ENCODE results near the gene SLC35F1. TPM values are rescaled to one million over a fixed set of nuclear protein-coding genes. Genes with fewer than 3 reads are reported as not detected.

SLC35F1 gene
- total RNA-seq, 1 experiment from 2014 or later, result 4.3 TPM

GRCh38 chr6:118044275-118044674, 137.2 kb downstream of the SLC35F1 start:
- H3K4ac ChIP-seq (ENCODE audit: low read depth, low read length), result no peak overlapping the region
- no CpG with 5 or more reads among the region's 2 CpGs for WGBS (ENCODE audit: extremely low coverage, insufficient read length, low lambda C conversion rate)

More at GRCh38 chr6:118044275-118044674, 137.2 kb downstream of the SLC35F1 start:
- no peak for DNase-seq
- Histone ChIP-seq H2BK20ac (ENCODE audit: low read depth, low read length, poor library complexity, severe bottlenecking) (no peak overlapping the region), H3K23me2 (ENCODE audit: insufficient read length, low read depth, low read length, poor library complexity, severe bottlenecking) (no peaks in the 10 kb centered on the region), H3K27ac (ENCODE audit: insufficient read length, low read depth, low read length) (no peak overlapping the region), H3K9me3 (ENCODE audit: control insufficient read depth, low read depth, low read length) (no peaks in the 10 kb centered on the region), H4K8ac (replicated peaks; ENCODE audit: insufficient read length, low read depth, low read length) (no peak overlapping the region), H3K27me3 (ENCODE audit: insufficient read depth, low read length) (no peaks in the 10 kb centered on the region), H3K79me1 (ENCODE audit: insufficient read depth, low read depth, low read length, poor library complexity, severe bottlenecking) (no peaks in the 10 kb centered on the region), H2BK120ac (ENCODE audit: low read depth, low read length, poor library complexity, severe bottlenecking) (no peak overlapping the region), H2AK5ac (ENCODE audit: insufficient read length, low read length) (no peak overlapping the region), H3K9ac (ENCODE audit: extremely low read depth, insufficient read length, low read length) (no peak overlapping the region), H3K4me1 (ENCODE audit: insufficient read depth, low read length) (no peaks in the 10 kb centered on the region), H3T11ph (ENCODE audit: low read length) (no peak overlapping the region), H2BK15ac (ENCODE audit: low read depth, low read length) (no peak overlapping the region), H3K18ac (ENCODE audit: insufficient read length, low read depth, low read length) (no peak overlapping the region), H4K5ac (ENCODE audit: insufficient read length, low read depth, low read length) (no peak overlapping the region), H4K20me1 (ENCODE audit: control insufficient read depth, insufficient read depth, insufficient read length) (no peaks in the 10 kb centered on the region), H3K56ac (ENCODE audit: insufficient read length, low read depth, low read length) (no peak overlapping the region), H4K91ac (ENCODE audit: insufficient read length, low read depth, low read length) (no peak overlapping the region), H3K23ac (ENCODE audit: insufficient read length, low read depth, low read length) (no peak overlapping the region), H2BK12ac (ENCODE audit: insufficient read length, low read depth, low read length) (no peak overlapping the region), H3K4me2 (ENCODE audit: insufficient read depth, insufficient read length, low read length) (no peak overlapping the region), H3K14ac (ENCODE audit: insufficient read depth, low read length) (no peak overlapping the region), H2AFZ (ENCODE audit: low read length) (no peak overlapping the region), H3K79me2 (ENCODE audit: insufficient read depth, low read length) (no peaks in the 10 kb centered on the region), H2BK5ac (ENCODE audit: insufficient read length, low read length) (no peak overlapping the region)
- TF ChIP-seq, protein P1, sequence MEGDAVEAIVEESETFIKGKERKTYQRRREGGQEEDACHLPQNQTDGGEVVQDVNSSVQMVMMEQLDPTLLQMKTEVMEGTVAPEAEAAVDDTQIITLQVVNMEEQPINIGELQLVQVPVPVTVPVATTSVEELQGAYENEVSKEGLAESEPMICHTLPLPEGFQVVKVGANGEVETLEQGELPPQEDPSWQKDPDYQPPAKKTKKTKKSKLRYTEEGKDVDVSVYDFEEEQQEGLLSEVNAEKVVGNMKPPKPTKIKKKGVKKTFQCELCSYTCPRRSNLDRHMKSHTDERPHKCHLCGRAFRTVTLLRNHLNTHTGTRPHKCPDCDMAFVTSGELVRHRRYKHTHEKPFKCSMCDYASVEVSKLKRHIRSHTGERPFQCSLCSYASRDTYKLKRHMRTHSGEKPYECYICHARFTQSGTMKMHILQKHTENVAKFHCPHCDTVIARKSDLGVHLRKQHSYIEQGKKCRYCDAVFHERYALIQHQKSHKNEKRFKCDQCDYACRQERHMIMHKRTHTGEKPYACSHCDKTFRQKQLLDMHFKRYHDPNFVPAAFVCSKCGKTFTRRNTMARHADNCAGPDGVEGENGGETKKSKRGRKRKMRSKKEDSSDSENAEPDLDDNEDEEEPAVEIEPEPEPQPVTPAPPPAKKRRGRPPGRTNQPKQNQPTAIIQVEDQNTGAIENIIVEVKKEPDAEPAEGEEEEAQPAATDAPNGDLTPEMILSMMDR (conservative IDR thresholded peaks at IDR 0.05), result no peak
- no peak overlapping the region for H3K27ac Mint-ChIP-seq
- no peaks in the 10 kb centered on the region for H3K27me3 Mint-ChIP-seq (ENCODE audit: low read depth)
- H3K4me3 Mint-ChIP-seq, result no peak overlapping the region
- H3K36me3 Mint-ChIP-seq (ENCODE audit: insufficient read depth in 1 of 3, low read depth in 3 of 3), result no peaks in the 10 kb centered on the region
- H3K4me1 Mint-ChIP-seq, result no peaks in the 10 kb centered on the region
- H3K9me3 Mint-ChIP-seq, result no peaks in the 10 kb centered on the region
